ENCODE measurements around the gene SCIMP. TPM values are rescaled to one million over a fixed set of nuclear protein-coding genes. Genes with fewer than 3 reads are reported as not detected.
A peak's percentile ranks its signal among the peaks of the same experiment; 100 is the strongest.

Gene SCIMP
- total RNA-seq: 2.2 TPM

DNA sequence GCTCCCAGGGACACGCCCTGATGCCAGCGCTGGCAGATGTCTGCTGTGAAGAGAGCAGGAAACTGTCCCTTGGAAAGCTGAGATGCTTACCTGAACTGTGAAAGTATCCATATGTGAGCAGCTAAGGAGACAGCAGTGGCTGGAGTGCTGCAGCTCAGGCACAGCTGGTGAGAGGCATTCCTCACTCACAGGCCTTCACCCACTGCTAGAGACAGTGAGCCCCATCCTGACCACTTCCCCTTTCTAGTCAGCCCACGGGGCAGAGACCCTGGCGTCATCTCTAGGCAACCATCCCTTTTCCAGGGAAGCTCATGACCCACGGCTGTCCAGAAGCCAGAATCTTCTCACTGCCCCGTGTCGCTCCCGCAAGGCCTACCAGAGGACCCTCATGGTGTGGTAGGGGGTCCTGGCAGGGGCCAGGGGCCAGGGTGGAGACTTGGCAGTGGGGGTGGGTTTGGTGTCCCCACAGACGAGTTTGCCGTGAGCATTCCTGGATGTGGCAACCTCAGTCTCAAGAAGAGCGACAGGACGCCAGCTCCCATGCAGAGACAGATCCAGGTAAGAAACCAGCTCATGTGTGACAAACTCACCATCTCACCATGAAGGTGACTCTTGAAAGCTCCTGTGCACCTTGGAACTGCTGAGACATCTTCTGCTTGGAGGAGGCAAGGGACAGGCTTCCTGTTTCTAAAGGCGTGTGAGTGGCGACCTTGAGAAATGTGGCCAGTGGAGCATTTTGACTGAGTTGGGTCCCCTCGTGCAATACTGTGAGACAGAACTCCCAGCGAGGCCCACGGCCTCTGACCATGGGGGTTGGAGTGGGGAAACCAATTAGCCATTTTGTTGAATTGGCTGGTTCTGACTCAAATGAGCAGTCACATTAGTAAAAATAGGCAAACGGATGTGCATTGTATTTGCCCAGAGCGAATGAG lies at the start of gene SCIMP:
Gene SCIMP, minus strand, starts transcription at position 216 of the 932 bp plus-strand sequence. Its CDS starts 105 bp downstream, at position 111.
- TF ChIP-seq POLR2A (IDR thresholded peaks at IDR 0.05) (no peak), POLR2AphosphoS5 (IDR thresholded peaks at IDR 0.05; ENCODE audit: insufficient read depth in 1 of 2, low read depth in 1 of 2) (peak in 1 of 2 donors; percentile 24)
- TF ChIP-seq, protein P1, sequence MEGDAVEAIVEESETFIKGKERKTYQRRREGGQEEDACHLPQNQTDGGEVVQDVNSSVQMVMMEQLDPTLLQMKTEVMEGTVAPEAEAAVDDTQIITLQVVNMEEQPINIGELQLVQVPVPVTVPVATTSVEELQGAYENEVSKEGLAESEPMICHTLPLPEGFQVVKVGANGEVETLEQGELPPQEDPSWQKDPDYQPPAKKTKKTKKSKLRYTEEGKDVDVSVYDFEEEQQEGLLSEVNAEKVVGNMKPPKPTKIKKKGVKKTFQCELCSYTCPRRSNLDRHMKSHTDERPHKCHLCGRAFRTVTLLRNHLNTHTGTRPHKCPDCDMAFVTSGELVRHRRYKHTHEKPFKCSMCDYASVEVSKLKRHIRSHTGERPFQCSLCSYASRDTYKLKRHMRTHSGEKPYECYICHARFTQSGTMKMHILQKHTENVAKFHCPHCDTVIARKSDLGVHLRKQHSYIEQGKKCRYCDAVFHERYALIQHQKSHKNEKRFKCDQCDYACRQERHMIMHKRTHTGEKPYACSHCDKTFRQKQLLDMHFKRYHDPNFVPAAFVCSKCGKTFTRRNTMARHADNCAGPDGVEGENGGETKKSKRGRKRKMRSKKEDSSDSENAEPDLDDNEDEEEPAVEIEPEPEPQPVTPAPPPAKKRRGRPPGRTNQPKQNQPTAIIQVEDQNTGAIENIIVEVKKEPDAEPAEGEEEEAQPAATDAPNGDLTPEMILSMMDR (IDR thresholded peaks at IDR 0.05): no peak
- Histone ChIP-seq H3K9me3 (no peaks in the 10 kb centered on the region), H3K27me3 (no peaks in the 10 kb centered on the region), H3K36me3 (no peaks in the 10 kb centered on the region), H3K4me3 (no peak within 1 kb of the TSS), H3K4me1 (no peaks in the 10 kb centered on the region), H3K27ac (no peak within 1 kb of the TSS)
- no peak for DNase-seq (ENCODE audit: extremely low spot score in 2 of 2)
- intact Hi-C loops (cut with DNase I): no loop called here

DNA sequence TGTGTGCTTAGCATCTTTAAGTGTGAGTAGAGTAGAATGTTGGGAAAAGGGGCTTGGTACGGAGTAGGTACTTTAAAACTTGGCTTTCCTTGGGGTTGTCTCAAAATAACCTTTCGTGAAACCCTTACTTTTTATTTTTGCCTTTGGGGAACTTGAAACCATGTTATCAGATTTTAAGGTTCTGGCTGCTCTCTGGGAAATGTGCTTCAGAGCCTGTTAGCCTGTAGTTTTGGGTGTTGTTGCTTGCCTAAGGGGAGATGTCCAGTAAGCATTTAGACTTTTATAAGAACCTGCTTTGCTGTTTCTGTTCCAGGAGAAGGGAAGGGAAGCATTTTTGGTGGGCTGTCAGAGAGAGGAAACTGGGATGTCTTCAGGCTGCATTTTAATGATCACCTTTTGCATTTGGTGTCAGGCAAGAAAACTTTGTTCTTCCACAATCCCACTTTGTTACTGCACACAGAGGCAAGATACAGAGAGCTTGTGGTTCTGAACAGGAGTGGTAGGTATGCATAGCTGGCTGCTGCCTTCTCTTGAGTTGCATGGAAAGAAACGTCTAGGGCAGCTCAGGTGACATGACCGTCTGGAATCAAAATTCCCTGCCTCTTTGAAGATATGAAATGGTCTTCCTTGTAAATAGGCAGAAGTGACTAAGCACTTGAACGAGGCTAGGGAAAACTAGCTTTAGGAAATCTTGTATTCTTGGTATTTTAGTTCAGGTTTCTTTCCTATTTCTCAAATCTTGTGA lies 49.1 kb upstream of the SCIMP start:
- TF ChIP-seq POLR2AphosphoS5 (IDR thresholded peaks at IDR 0.05; ENCODE audit: insufficient read depth in 1 of 2, low read depth in 1 of 2) (no peak), POLR2A (IDR thresholded peaks at IDR 0.05) (no peak)
- TF ChIP-seq, protein P1 (IDR thresholded peaks at IDR 0.05): no peak

DNA sequence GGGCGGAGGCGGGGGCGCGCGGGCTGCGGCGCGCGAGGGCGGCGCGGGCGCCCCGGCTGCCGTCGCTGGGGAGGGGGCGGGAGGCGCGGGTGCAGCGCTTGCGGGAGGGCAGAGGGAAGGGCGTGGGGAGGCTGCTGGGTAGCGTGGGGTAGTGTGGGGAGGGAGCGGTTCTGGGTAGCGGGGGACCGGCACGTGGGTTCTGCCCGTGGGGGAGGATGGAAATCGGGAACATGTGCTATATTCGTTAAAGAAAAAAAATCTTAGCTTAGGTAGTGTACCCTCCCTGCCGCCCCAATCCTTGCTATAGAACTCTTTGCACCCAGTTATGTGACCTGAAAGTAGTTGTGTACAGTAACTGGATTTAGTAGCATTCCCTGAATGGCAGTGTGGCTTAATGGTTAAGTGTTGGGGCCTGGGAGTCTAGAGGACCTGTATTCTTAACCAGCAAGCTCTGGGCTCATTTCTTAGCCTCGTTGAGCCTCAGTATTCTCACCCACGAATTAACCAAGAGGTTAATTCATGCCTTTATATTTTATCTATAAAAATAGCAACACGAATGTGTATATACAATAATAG lies 48.1 kb upstream of the SCIMP start:
- no peak for DNase-seq (ENCODE audit: extremely low spot score in 2 of 2)
- TF ChIP-seq, protein P1 (IDR thresholded peaks at IDR 0.05): no peak
- TF ChIP-seq POLR2AphosphoS5 (IDR thresholded peaks at IDR 0.05; ENCODE audit: insufficient read depth in 1 of 2, low read depth in 1 of 2) (no peak), POLR2A (IDR thresholded peaks at IDR 0.05) (no peak)
- H3K27ac ChIP-seq: peak overlapping the region; percentile 44
- H3K9me3 ChIP-seq: no peaks in the 10 kb centered on the region
- no peaks in the 10 kb centered on the region for H3K27me3 ChIP-seq
- intact Hi-C loops (cut with DNase I): no loop called here
- peaks cover 30% of the 10 kb centered on the region for H3K4me1 ChIP-seq
- H3K4me3 ChIP-seq: peak overlapping the region; percentile 62 to 86
- no peaks in the 10 kb centered on the region for H3K36me3 ChIP-seq

More for the DNA sequence above, 49.1 kb upstream of the SCIMP start:
- Histone ChIP-seq H3K4me1 (peaks cover 30% of the 10 kb centered on the region), H3K9me3 (no peaks in the 10 kb centered on the region), H3K27me3 (no peaks in the 10 kb centered on the region), H3K36me3 (no peaks in the 10 kb centered on the region), H3K27ac (no peak overlapping the region), H3K4me3 (peak overlapping the region in 1 of 2 donors; percentile 62)
- intact Hi-C loops (cut with DNase I): no loop called here
- DNase-seq (ENCODE audit: extremely low spot score in 2 of 2): no peak

DNA sequence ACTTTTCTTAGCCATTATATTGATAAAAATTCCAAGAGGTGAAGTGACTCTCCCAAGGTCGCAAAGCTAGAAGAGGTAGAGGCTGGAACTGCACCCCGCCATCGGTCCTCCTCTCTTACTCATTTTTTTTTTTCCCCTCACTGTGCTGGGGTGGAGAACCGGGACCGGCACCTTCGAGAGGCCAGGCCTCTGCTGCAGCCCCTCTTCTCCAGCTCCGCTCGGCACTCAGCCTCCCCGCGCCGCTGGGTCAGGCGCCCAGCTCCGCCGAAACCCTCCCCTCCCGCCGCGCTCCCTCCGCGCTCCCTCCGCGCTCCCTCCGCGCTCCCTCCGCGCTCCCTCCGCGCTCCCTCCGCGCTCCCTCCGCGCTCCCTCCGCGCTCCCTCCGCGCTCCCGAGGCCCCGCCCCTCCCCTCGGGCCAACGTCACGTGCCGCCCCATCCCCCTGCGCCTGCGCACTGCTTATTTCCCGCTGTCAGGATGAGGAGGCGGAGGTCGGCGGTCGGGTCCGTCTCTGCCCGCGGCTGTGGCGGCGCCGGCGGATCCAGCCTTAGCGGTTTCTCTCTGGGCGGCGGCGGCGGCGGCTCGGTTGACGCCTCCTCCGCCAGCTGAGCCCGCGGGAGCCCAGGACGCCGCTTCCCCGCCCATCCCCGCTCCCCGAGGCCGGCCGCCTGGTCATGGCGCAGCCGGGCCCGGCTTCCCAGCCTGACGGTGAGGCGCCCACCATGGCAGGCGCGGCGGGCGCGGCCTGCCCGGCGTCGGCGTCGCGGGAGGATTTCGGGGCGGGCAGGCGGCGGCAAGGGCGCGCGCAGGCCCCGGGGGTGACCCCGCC lies 47.4 kb upstream of the SCIMP start, which contains the start of gene RABEP1:
Gene RABEP1, plus strand, starts transcription at position 471 of the 828 bp plus-strand sequence. Its CDS starts 203 bp downstream, at position 674.
- DNase-seq (ENCODE audit: extremely low spot score in 2 of 2): peak in 1 of 2 donors; percentile 89
- TF ChIP-seq, protein P1 (IDR thresholded peaks at IDR 0.05): peak in 1 of 3 experiments; percentile 13
- TF ChIP-seq POLR2A (IDR thresholded peaks at IDR 0.05) (peak in 1 of 2 donors; percentile 79), POLR2AphosphoS5 (IDR thresholded peaks at IDR 0.05; ENCODE audit: insufficient read depth in 1 of 2, low read depth in 1 of 2) (peak; percentile 58 to 71)
- H3K27ac ChIP-seq: peak within 1 kb of the TSS; percentile 79
- H3K4me3 ChIP-seq: peak within 1 kb of the TSS; percentile 62 to 86
- H3K9me3 ChIP-seq: no peaks in the 10 kb centered on the region
- H3K27me3 ChIP-seq: no peaks in the 10 kb centered on the region
- H3K36me3 ChIP-seq: no peaks in the 10 kb centered on the region
- intact Hi-C loops (cut with DNase I): no loop called here
- peaks cover 27% of the 10 kb centered on the region for H3K4me1 ChIP-seq
